ENCODE measurements around the gene DUOX1.

- no peak for TF ChIP-seq CTCF (conservative IDR thresholded peaks at IDR 0.05)
- no peak for TF ChIP-seq EZH2 (IDR thresholded peaks at IDR 0.05; ENCODE audit: low read depth)
Observed at GRCh38 chr15:45087513-45087912, 42.3 kb upstream of the DUOX1 start.

Measured in PC-9 (cell line).